Endothelial cell of umbilical vein (primary cell): ENCODE measurements around the gene KCNH1. TPM values are rescaled to one million over a fixed set of nuclear protein-coding genes. Genes with fewer than 3 reads are reported as not detected.

Experiments used
- BruUV-seq: library from RNA; stranded (reverse); fragments of 400-500 nt; replicated peaks from 2 replicates; lab custom pipeline; 2021; lab: Mats Ljungman, UMichigan
- CTCF ChIA-PET: fragments of 300-600, 350-600 bp; sonication (Branson Sonifier 250); formaldehyde crosslinking; loops from one replicate; lab custom pipeline; 2021; ENCODE audit warnings: antibody characterized with exemption, inconsistent platforms; lab: Charles Lee
- POLR2A ChIA-PET: fragments of 300-600, 350-600 bp; sonication (Branson Sonifier 250); formaldehyde crosslinking; loops from one replicate; lab custom pipeline; 2021; ENCODE audit warnings: antibody characterized with exemption, inconsistent platforms; lab: Charles Lee
- DNase-seq: peaks from one replicate; pipeline ENCODE4 v3.0.0-alpha.2; 2011; ENCODE audit warnings: low read depth, low spot score
- FAIRE-seq: peaks from 2 replicates; lab custom pipeline; 2011; peaks lifted over from hg19 to GRCh38; lab: Jason Lieb, UNC
- H2AFZ ChIP-seq: 2 replicates; pipeline ENCODE4 v1.6.0; 2012; ENCODE audit warnings: low read depth, low read length, control low read depth, inconsistent platforms
- H3K27ac ChIP-seq: 2 replicates; pipeline ENCODE4 v1.5.1; 2011; ENCODE audit warnings: low read depth, mild to moderate bottlenecking, control low read depth, low read length, moderate library complexity; ENCODE audit not compliant: insufficient read depth
- H3K27me3 ChIP-seq, 2 experiments: 2 replicates each; pipeline versions ENCODE4 v1.6.0 to v1.6.1; 2011; ENCODE audit warnings: low read length in 2 of 2, mixed read lengths in 1 of 2; ENCODE audit not compliant: control insufficient read depth in 2 of 2, insufficient read depth in 2 of 2
- H3K36me3 ChIP-seq, 2 experiments: 2 replicates in 1 of 2; 3 replicates in 1 of 2; pipeline ENCODE4 v1.5.1; 2011; ENCODE audit warnings: low read length in 2 of 2, mild to moderate bottlenecking in 1 of 2, moderate library complexity in 1 of 2; ENCODE audit not compliant: control insufficient read depth in 2 of 2, insufficient read depth in 2 of 2; ENCODE audit errors: extremely low read depth in 1 of 2
- H3K4me1 ChIP-seq: 3 replicates; pipeline ENCODE4 v1.5.1; 2011; ENCODE audit warnings: mild to moderate bottlenecking, low read length; ENCODE audit not compliant: control insufficient read depth, insufficient read depth; ENCODE audit errors: extremely low read depth
- H3K4me2 ChIP-seq: 2 replicates; pipeline ENCODE4 v1.6.1; 2011; ENCODE audit warnings: low read length, control low read depth, mixed read lengths; ENCODE audit not compliant: insufficient read depth
- H3K4me3 ChIP-seq, 3 experiments: fragments of 200-600 bp in 1 of 3; sonication (generic), shearing (Covaris generic) in 1 of 3; replicated peaks in 1 of 3; 2 replicates each; pipeline ENCODE4 v1.5.1; 2011 to 2016; ENCODE audit warnings: control low read depth in 3 of 3, low read length in 3 of 3, mild to moderate bottlenecking in 2 of 3, inconsistent platforms in 1 of 3, low read depth in 1 of 3, moderate library complexity in 1 of 3; ENCODE audit not compliant: insufficient read depth in 1 of 3
- H3K79me2 ChIP-seq: 2 replicates; pipeline ENCODE4 v1.6.0; 2012; ENCODE audit warnings: low read length, inconsistent platforms; ENCODE audit not compliant: control insufficient read depth, insufficient read depth
- H3K9ac ChIP-seq: replicated peaks from 2 replicates; pipeline ENCODE3; 2011; ENCODE audit warnings: low read length, control low read depth; ENCODE audit not compliant: insufficient read depth; ENCODE audit errors: extremely low read depth
- H3K9me1 ChIP-seq: replicated peaks from 3 replicates; pipeline ENCODE4 v1.6.0; 2011; ENCODE audit warnings: mild to moderate bottlenecking, low read length; ENCODE audit not compliant: control insufficient read depth, insufficient read depth; ENCODE audit errors: extremely low read depth
- H3K9me3 ChIP-seq: replicated peaks from 2 replicates; pipeline ENCODE4 v1.5.1; 2012; ENCODE audit warnings: low read length, inconsistent platforms; ENCODE audit not compliant: control insufficient read depth, insufficient read depth
- H4K20me1 ChIP-seq: replicated peaks from 2 replicates; pipeline ENCODE3; 2011; ENCODE audit warnings: mild to moderate bottlenecking, low read length; ENCODE audit not compliant: control insufficient read depth, insufficient read depth; ENCODE audit errors: extremely low read depth
- CTCF ChIP-seq, 2 donors: IDR thresholded peaks; 1 replicate in 1 of 2; 2 replicates in 1 of 2; pipeline ENCODE4 v1.5.1; 2011; ENCODE audit warnings: low read length in 2 of 2, mild to moderate bottlenecking in 2 of 2, moderate library complexity in 2 of 2, control low read depth in 1 of 2, inconsistent platforms in 1 of 2, low read depth in 1 of 2; ENCODE audit not compliant: insufficient read depth in 1 of 2; ENCODE audit errors: extremely low read depth in 1 of 2
- EZH2 ChIP-seq: IDR thresholded peaks from 2 replicates; pipeline ENCODE4 v1.6.1; 2012; ENCODE audit warnings: borderline replicate concordance, low read depth, mild to moderate bottlenecking, moderate library complexity, low read length, inconsistent platforms; ENCODE audit not compliant: severe bottlenecking
- FOS ChIP-seq: IDR thresholded peaks from 2 replicates; pipeline ENCODE4 v1.6.1; 2011; ENCODE audit warnings: mild to moderate bottlenecking, low read length, moderate library complexity, borderline replicate concordance; ENCODE audit not compliant: insufficient read depth
- JUN ChIP-seq: IDR thresholded peaks from 2 replicates; pipeline ENCODE4 v1.6.1; 2011; ENCODE audit warnings: borderline replicate concordance, low read depth; ENCODE audit not compliant: insufficient read length, insufficient read depth
- MAX ChIP-seq: IDR thresholded peaks from 2 replicates; pipeline ENCODE4 v1.6.1; 2011; ENCODE audit not compliant: insufficient read depth, insufficient read length
- MYC ChIP-seq: IDR thresholded peaks from one replicate; pipeline ENCODE4 v1.6.1; 2011; ENCODE audit warnings: mild to moderate bottlenecking, low read depth, low read length
- POLR2AphosphoS5 ChIP-seq: IDR thresholded peaks from 2 replicates; pipeline ENCODE4 v1.6.1; 2012; ENCODE audit warnings: low read depth, mild to moderate bottlenecking, control low read depth, low read length, moderate library complexity; ENCODE audit not compliant: insufficient read depth
- dilution Hi-C: fragments of 300-500 bp; cut with MboI; formaldehyde crosslinking; loops from one replicate; pipeline ENCODE4 v1.15.0; 2019; ENCODE audit warnings: low sequenced_read_pairs; ENCODE audit not compliant: extremely low pct_ligation_motif_present
- intact Hi-C: fragments of 100-400 bp; cut with micrococcal nuclease; formaldehyde crosslinking; loops from one replicate; pipeline ENCODE4 v1.10.0; 2022
- polyA plus RNA-seq, 4 experiments: library from polyadenylated mRNA; depleted of rRNA in 3 of 4; stranded (reverse) in 3 of 4; unstranded in 1 of 4; fragments of >200 nt; gene quantifications; 2 replicates each; pipeline versions ENCODE4 v1.2.1 to v1.2.3, GENCODE V29; 2011 to 2012; ENCODE audit warnings: missing spikeins in 1 of 4
- total RNA-seq: library from RNA; stranded (reverse); gene quantifications from 2 replicates; pipeline ENCODE4 v1.2.3, GENCODE V29; 2021

Gene KCNH1
- total and polyA plus RNA-seq, 2 donors (not counting 3 experiments of a cell fraction or from before 2014, with no cell fraction given) = not detected

GRCh38 chr1:210635108-210635507 is 498.8 kb downstream of the KCNH1 start:
- Histone ChIP-seq H3K27ac (no peak overlapping the region), H3K4me3 (no peak overlapping the region), H3K27me3 (no peaks in the 10 kb centered on the region), H3K4me2 (no peak overlapping the region), H3K36me3 (no peaks in the 10 kb centered on the region), H3K4me1 (no peaks in the 10 kb centered on the region), H3K9me1 (no peaks in the 10 kb centered on the region), H3K9ac (no peak overlapping the region), H3K9me3 (peaks cover 2% of the 10 kb centered on the region), H4K20me1 (no peaks in the 10 kb centered on the region), H2AFZ (no peak overlapping the region), H3K79me2 (no peaks in the 10 kb centered on the region)
- intact Hi-C loops (no loop called here), dilution Hi-C loops (no loop called here)
- DNase-seq (no peak), FAIRE-seq (no peak)
- POLR2A ChIA-PET = no interaction called here
- no TSS peak for BruUV-seq
- CTCF ChIA-PET = no interaction called here
- TF ChIP-seq JUN (no peak), EZH2 (no peak), MYC (no peak), POLR2AphosphoS5 (no peak), MAX (no peak)

GRCh38 chr1:210633636-210634035 is 500.3 kb downstream of the KCNH1 start:
- intact Hi-C loops (no loop called here), dilution Hi-C loops (no loop called here)
- H3K4me1 ChIP-seq = no peaks in the 10 kb centered on the region
- TF ChIP-seq MYC = no peak
- no peak for TF ChIP-seq FOS
- TF ChIP-seq EZH2 = no peak
- no peak for TF ChIP-seq MAX
- TF ChIP-seq CTCF (IDR thresholded peaks at IDR 0.05; ENCODE audit: extremely low read depth in 1 of 2, insufficient read depth in 1 of 2, low read depth in 1 of 2, low read length in 2 of 2) = no peak
- no peak for TF ChIP-seq JUN
- H4K20me1 ChIP-seq = no peaks in the 10 kb centered on the region
- no peak overlapping the region for H3K4me2 ChIP-seq
- ChIA-PET POLR2A (no interaction called here), CTCF (no interaction called here)
- H3K36me3 ChIP-seq = no peaks in the 10 kb centered on the region
- DNase-seq (no peak), FAIRE-seq (no peak)
- no TSS peak for BruUV-seq
- no peaks in the 10 kb centered on the region for H3K79me2 ChIP-seq
- no peaks in the 10 kb centered on the region for H3K27me3 ChIP-seq
- H3K9me3 ChIP-seq = peaks cover 2% of the 10 kb centered on the region
- no peaks in the 10 kb centered on the region for H3K9me1 ChIP-seq
- H3K27ac ChIP-seq = no peak overlapping the region
- H2AFZ ChIP-seq = no peak overlapping the region
- H3K9ac ChIP-seq = no peak overlapping the region
- H3K4me3 ChIP-seq = no peak overlapping the region
